Fibroblast of villous mesenchyme (primary cell): Measurements from ENCODE around the gene LPAR1. TPM values are rescaled to one million over a fixed set of nuclear protein-coding genes. Genes with fewer than 3 reads are reported as not detected.
A peak's percentile ranks its signal among the peaks of the same experiment; 100 is the strongest.

Source experiments
- DNase-seq: peaks from one replicate; pipeline ENCODE4 v3.0.0-alpha.2; 2010; ENCODE audit warnings: low read depth
- H3K4me3 ChIP-seq: 2 replicates; pipeline ENCODE4 v1.5.1; 2011; ENCODE audit warnings: low read depth, mild to moderate bottlenecking, low read length
- CTCF ChIP-seq: IDR thresholded peaks from 2 replicates; pipeline ENCODE4 v1.5.1; 2012; ENCODE audit warnings: low read depth, mild to moderate bottlenecking, low read length; ENCODE audit not compliant: insufficient read depth
- total RNA-seq: library from RNA; depleted of rRNA; stranded (reverse); fragments of >200 nt; gene quantifications from 2 replicates; pipeline ENCODE4 v1.2.3, GENCODE V29; 2012

The LPAR1 gene
- total RNA-seq, 1 donor: 108 TPM

GRCh38 chr9:110887276-110887675, 151.0 kb downstream of the LPAR1 start:
- TF ChIP-seq CTCF: no peak
- DNase-seq: no peak
- no peak overlapping the region for H3K4me3 ChIP-seq

- DNase-seq: peak; percentile 77
- TF ChIP-seq CTCF: no peak
- H3K4me3 ChIP-seq: no peak overlapping the region
Measured at GRCh38 chr9:110886832-110887231, 151.4 kb downstream of the LPAR1 start.

- peak; percentile 94 for DNase-seq
- no peak overlapping the region for H3K4me3 ChIP-seq
- TF ChIP-seq CTCF: no peak
Measured at GRCh38 chr9:110880189-110880588, 158.1 kb downstream of the LPAR1 start.

GRCh38 chr9:110877374-110877773, 160.9 kb downstream of the LPAR1 start:
- DNase-seq: no peak
- no peak for TF ChIP-seq CTCF
- no peak overlapping the region for H3K4me3 ChIP-seq

GRCh38 chr9:110876929-110877328, 161.3 kb downstream of the LPAR1 start:
- no peak for DNase-seq
- no peak for TF ChIP-seq CTCF
- no peak overlapping the region for H3K4me3 ChIP-seq

- TF ChIP-seq CTCF: no peak
- no peak overlapping the region for H3K4me3 ChIP-seq
- DNase-seq: no peak
Measured at GRCh38 chr9:110874963-110875674, 163.2 kb downstream of the LPAR1 start.

GRCh38 chr9:110872920-110873319, 165.3 kb downstream of the LPAR1 start:
- DNase-seq: no peak
- TF ChIP-seq CTCF: no peak
- H3K4me3 ChIP-seq: no peak overlapping the region
